Kidney (tissue), 14 donors: ENCODE measurements around the gene FAF1. TPM values are rescaled to one million over a fixed set of nuclear protein-coding genes. Genes with fewer than 3 reads are reported as not detected.
"Not testable (repeated sequence)": the region's sequence is repeated elsewhere in the genome, so short reads cannot be mapped to it uniquely, and the experiment has no call there.

Experiments used
- DNase-seq, 5 donors: peaks; one replicate each; pipeline ENCODE4 v3.0.0-alpha.2; 2013 to 2020
- FAIRE-seq: peaks from 2 replicates; lab custom pipeline; 2012; peaks lifted over from hg19 to GRCh38; lab: Jason Lieb, UNC
- H3K27ac ChIP-seq, 2 donors: one replicate each; pipeline ENCODE4 v1.7.0; 2013; ENCODE audit warnings: low read depth in 2 of 2, low read length in 2 of 2, inconsistent platforms in 1 of 2
- H3K27me3 ChIP-seq: one replicate; pipeline ENCODE4 v1.7.1; 2013; ENCODE audit warnings: low read length, inconsistent platforms; ENCODE audit not compliant: control insufficient read depth, insufficient read depth
- H3K36me3 ChIP-seq, 3 donors: one replicate each; pipeline versions ENCODE4 v1.7.0 to v1.7.1; 2013; ENCODE audit warnings: low read length in 3 of 3, control low read depth in 1 of 3, inconsistent platforms in 1 of 3; ENCODE audit not compliant: insufficient read depth in 3 of 3, control insufficient read depth in 2 of 3
- H3K4me1 ChIP-seq, 3 donors: one replicate each; pipeline versions ENCODE4 v1.7.0 to v1.7.1; 2013; ENCODE audit warnings: low read length in 3 of 3, inconsistent platforms in 1 of 3, low read depth in 1 of 3; ENCODE audit not compliant: control insufficient read depth in 2 of 3, insufficient read depth in 2 of 3
- H3K4me3 ChIP-seq, 3 donors: one replicate each; pipeline versions ENCODE4 v1.7.0 to v1.8.1; 2013; ENCODE audit warnings: low read length in 3 of 3, control low read depth in 1 of 3, inconsistent platforms in 1 of 3
- H3K9ac ChIP-seq, 3 donors: one replicate each; pipeline versions ENCODE4 v1.7.0 to v1.7.1; 2013; ENCODE audit warnings: low read length in 3 of 3, control low read depth in 1 of 3, inconsistent platforms in 1 of 3
- H3K9me3 ChIP-seq, 3 donors: one replicate each; pipeline versions ENCODE4 v1.7.0 to v1.7.1; 2013; ENCODE audit warnings: low read length in 3 of 3, control low read depth in 1 of 3, inconsistent platforms in 1 of 3; ENCODE audit not compliant: control insufficient read depth in 2 of 3, insufficient read depth in 1 of 3
- intact Hi-C: fragments of 100-400 bp; cut with DNase I; formaldehyde crosslinking; loops from one replicate; pipeline ENCODE4 v1.11.1; 2022
- polyA plus RNA-seq: library from polyadenylated mRNA; stranded (reverse); fragments of 350-450 nt; fragmentation: Illumina TruSeq; extraction: RNeasy Lipid Tissue Mini Kit (QIAGEN cat#74804); gene quantifications from one replicate; pipeline ENCODE4 v1.2.3, GENCODE V29; 2014; ENCODE audit warnings: low read depth, low replicate concordance; ENCODE audit not compliant: insufficient read depth
- total RNA-seq: library from RNA; stranded (reverse); fragmentation: NEBNext Ultra II Directional; extraction: Animal tissue kit (Norgen Biotek cat#: 25700); gene quantifications from one replicate; pipeline ENCODE4 v1.2.1, GENCODE V29; 2021
- TF ChIP-seq, protein P1 (sequence below): IDR thresholded peaks from 3 replicates; pipeline ENCODE4 v1.5.1; 2012; ENCODE audit warnings: mild to moderate bottlenecking, moderate library complexity, borderline replicate concordance; ENCODE audit not compliant: insufficient read depth; ENCODE audit errors: extremely low read depth
- donor health status: control.
- donor health status: control.
- donor health status: control.
- donor health status: control.
- donor health status: control.
- donor health status: DM: yes; HTN: yes; CAD: no.
- donor health status: Normal renal cell carcinoma (clear cell type).

Gene FAF1
- total and polyA plus RNA-seq, 2 donors from 2014 or later: 50.1 to 72.8 TPM

DNA sequence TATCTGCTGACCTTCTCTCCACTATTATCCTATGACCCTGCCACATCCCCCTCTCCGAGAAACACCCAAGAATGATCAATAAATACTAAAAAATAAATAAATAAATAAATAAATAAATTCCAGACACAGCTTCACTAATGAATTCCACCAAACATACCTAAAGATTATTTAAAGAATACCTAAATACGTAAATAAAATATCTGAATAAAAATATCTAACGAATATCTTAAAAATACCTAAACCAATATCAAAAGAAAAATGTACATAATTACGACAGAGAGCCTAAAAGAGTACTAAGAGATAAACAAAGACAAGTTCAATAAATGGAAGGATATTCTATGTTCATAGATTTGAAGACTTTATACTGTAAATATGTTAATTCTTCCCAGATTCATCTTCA lies 132.5 kb downstream of the FAF1 start:
- no peak for FAIRE-seq

DNA sequence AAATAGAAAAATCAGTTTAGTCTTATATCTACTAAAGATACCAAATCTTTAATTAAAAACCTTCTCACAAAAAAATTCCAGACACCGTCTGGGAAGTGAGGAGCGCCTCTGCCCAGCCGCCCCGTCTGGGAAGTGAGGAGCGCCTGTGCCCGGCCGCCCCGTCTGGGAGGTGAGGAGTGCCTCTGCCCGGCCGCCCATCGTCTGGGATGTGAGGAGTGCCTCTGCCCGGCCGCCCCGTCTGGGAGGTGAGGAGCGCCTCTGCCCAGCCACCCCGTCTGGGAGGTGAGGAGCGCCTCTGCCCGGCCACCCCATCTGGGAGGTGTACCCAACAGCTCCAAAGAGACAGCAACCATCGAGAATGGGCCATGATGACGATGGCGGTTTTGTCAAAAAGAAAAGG lies 133.3 kb downstream of the FAF1 start:
- H3K9ac ChIP-seq, H3K27me3 ChIP-seq, DNase-seq, FAIRE-seq, H3K36me3 ChIP-seq, intact Hi-C loops, H3K27ac ChIP-seq, H3K9me3 ChIP-seq, H3K4me3 ChIP-seq: not testable (repeated sequence)
- peaks cover 0 to 12% (median 2%) of the 10 kb centered on the region in 3 donors for H3K4me1 ChIP-seq

More for the DNA sequence above, 132.5 kb downstream of the FAF1 start:
- no peak overlapping the region for H3K9ac ChIP-seq
- TF ChIP-seq, protein P1, sequence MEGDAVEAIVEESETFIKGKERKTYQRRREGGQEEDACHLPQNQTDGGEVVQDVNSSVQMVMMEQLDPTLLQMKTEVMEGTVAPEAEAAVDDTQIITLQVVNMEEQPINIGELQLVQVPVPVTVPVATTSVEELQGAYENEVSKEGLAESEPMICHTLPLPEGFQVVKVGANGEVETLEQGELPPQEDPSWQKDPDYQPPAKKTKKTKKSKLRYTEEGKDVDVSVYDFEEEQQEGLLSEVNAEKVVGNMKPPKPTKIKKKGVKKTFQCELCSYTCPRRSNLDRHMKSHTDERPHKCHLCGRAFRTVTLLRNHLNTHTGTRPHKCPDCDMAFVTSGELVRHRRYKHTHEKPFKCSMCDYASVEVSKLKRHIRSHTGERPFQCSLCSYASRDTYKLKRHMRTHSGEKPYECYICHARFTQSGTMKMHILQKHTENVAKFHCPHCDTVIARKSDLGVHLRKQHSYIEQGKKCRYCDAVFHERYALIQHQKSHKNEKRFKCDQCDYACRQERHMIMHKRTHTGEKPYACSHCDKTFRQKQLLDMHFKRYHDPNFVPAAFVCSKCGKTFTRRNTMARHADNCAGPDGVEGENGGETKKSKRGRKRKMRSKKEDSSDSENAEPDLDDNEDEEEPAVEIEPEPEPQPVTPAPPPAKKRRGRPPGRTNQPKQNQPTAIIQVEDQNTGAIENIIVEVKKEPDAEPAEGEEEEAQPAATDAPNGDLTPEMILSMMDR: no peak
- H3K27ac ChIP-seq: no peak overlapping the region
- H3K27me3 ChIP-seq: no peaks in the 10 kb centered on the region
- no peaks in the 10 kb centered on the region for H3K9me3 ChIP-seq
- intact Hi-C loops: no loop called here
- no peak overlapping the region for H3K4me3 ChIP-seq
- DNase-seq: no peak
- peaks cover 0 to 12% (median 2%) of the 10 kb centered on the region in 3 donors for H3K4me1 ChIP-seq
- no peaks in the 10 kb centered on the region for H3K36me3 ChIP-seq

DNA sequence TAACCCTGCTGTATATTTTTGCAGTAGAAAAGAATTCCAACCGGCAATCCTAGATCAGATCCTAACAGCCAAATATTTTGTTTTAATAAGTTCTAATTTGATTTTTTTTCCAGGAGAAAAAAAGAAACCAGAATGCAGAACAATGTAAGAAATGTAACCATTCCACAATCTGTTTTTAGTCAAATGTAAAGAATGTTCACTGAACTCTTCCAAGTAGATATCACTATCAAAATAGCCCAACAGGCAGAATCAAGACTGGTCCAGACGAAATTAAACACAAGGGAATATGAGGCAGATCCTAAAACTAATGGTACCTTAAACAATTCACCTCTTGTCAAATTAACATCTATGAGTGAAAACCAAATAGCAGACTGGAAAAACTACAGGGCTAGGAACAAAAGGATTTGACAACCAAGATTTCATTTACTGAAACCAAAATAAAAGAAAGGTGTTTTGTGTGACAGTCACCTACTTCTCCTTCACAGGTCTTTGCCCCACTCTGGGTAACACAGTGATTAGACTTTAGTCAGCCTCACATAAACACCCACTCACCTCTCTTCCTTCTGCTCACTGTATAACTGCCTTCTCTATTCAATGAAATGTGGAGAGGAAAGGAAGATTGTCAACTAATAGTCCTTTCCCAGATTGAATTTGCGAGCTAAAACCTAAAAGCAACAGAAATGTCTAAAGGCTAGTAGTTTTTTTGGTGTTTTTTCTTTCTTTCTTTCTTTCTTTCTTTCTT lies 137.9 kb downstream of the FAF1 start:
- no peak for DNase-seq
- Histone ChIP-seq H3K4me3 (no peak overlapping the region), H3K27me3 (no peaks in the 10 kb centered on the region), H3K4me1 (no peaks in the 10 kb centered on the region), H3K9me3 (no peaks in the 10 kb centered on the region), H3K27ac (no peak overlapping the region), H3K36me3 (no peaks in the 10 kb centered on the region), H3K9ac (no peak overlapping the region)
- FAIRE-seq: no peak
- intact Hi-C loops: no loop called here
- TF ChIP-seq, protein P1: no peak

DNA sequence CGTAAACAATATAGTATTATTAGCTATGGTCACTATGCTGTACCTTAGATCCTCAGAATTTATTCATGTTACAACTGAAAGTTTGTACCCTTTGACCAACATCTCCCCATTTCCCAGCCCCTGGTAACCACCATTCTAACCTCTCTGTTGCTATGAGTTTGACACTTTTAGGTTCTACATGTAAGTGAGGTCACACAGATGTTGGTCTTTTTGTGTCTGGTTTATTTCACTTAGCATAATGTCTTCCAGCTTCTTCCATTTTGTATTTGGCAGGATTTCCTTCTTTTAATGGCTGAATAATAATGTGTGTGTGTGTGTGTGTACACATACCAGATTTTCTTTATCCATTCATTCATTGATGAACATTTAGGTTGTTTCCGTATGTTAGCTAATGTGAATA lies 139.5 kb downstream of the FAF1 start:
- intact Hi-C loops: no loop called here
- no peak overlapping the region for H3K9ac ChIP-seq
- H3K4me3 ChIP-seq: no peak overlapping the region
- H3K27me3 ChIP-seq: no peaks in the 10 kb centered on the region
- no peak for FAIRE-seq
- no peaks in the 10 kb centered on the region for H3K36me3 ChIP-seq
- H3K27ac ChIP-seq: no peak overlapping the region
- H3K4me1 ChIP-seq: no peaks in the 10 kb centered on the region
- no peaks in the 10 kb centered on the region for H3K9me3 ChIP-seq
- DNase-seq: no peak
- TF ChIP-seq, protein P1: no peak
